ENCODE data around the gene ADAMTS6.
"Not testable (repeated sequence)": the region's sequence is repeated elsewhere in the genome, so short reads cannot be mapped to it uniquely, and the experiment has no call there.

The ADAMTS6 gene

DNA sequence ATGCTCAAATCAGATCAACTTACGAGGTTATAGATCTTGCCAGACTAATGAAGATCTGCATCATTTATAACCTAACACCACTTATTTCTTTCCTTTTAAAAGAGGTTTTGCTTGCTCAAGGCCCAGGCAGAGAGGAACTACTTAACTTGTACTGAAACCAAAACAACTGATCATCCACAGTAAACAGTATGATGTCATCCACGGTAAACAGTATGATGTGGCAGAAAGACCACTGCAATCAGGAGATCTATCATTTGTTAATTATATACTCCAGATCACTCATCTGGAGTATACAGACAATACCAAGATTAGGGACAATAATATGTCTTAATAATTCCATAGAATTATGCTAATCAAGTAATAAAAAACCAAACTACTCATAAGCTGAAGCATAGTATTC, 116.8 kb downstream of the ADAMTS6 start:
- DNase-seq, result no peak

DNA sequence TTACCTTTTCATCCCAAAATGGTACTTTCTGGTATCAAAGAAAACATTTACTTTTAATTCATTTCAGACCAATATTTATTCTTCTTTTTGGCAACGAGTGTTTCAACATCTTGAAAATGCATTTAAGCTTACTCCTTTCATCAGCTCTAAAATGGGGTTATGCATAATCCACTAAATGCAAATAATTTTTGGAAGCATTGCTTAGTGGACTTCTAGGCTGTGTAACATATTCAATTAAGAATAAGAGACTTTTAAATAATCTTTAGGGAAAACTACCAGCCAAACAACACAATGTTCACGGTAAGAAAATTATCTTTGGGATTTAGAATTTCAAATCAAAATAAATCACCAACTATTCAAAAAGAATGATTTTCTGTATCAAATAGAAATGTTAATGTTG, 118.2 kb downstream of the ADAMTS6 start:
- DNase-seq, result no peak

DNA sequence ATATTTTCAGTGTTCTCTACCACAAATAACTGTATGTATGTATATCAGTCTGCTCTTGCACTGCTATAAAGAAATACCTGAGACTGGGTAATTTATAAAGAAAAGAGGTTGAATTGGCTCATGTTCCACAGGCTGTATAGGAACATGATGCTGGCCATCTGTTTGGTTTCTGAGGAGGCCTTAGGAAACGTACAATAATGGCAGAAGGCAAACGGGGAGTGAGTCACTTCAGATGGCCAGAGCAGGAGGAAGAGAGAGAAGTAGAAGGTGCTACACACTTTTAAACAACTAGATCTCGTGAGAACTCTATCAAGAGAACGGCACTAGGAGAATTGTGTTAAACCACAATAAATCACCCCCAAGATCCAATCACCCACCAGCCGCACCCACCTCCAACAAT, 121.7 kb downstream of the ADAMTS6 start:
- no peak for DNase-seq

DNA sequence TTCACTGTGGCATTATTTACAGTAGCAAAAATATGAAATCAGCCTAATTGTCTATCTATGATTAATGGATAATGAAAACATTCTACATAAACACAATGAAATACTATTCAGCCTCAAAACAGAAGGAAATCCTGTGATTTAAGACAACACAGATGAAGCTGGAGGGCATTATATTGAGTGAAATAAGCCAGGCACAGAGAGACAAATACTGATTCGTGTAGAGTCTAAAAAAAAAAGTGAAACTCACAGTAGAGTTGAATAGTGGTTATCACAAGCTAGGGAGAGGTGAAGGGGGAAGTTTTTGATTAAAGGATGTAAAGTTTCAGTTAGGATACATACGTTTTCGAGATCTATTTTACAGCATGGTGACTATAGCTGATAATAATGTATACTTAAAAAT, 122.2 kb downstream of the ADAMTS6 start:
- DNase-seq, result no peak

DNA sequence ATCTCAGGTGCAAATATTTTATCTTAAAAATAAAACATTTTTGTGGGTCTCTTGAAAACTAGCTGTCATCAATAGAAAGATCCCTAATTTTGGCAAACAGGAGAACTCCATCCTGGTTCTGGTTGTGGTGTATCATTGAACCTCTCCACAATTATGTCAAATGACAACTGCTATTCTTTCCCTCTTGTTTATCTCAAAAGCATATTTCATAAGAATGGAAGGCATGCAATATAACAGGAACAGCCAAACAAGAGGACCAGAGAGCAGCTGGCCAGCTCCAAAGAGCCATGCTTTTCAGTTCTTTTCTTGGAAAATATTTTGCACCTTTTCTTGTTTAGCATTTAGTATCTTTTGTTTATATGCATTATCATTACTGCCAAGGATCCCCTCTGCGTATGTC, 125.4 kb downstream of the ADAMTS6 start:
- DNase-seq, result no peak

DNA sequence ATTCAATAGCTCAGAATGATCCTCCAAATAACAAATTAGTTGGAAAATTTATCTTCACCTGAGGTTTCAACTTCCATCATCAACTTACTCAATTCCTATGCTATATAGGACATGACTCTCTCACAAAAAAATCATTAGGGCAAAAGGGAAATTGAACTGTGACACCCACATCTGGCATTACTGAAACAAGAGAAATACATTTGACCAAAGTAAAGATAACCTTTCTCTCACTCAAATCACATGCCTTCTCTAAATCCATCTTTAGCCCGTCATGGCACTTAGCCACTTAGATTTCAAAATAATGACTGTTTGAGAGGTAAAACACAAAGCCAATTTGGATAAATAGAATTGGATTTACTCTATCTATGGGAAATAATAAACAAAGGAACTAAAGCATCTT, 126.4 kb downstream of the ADAMTS6 start:
- DNase-seq, result no peak

DNA sequence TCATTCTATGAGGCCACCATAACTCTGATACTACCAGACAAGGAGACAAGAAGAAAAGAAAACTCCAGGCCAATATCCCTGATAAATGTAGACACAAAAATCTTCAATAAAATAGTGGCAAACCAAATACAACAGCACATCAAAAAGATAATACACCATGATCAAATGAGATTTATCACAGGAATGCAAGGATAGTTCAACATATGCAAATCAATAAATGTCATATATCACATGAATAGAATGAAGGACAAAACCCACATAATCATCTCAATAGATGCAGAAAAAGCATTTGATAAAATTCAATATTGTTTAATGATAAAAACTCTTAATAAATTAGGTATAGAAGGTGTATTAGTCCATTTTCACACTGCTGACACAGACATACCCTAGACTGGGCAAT, 139.9 kb downstream of the ADAMTS6 start:
- DNase-seq, result no peak

DNA sequence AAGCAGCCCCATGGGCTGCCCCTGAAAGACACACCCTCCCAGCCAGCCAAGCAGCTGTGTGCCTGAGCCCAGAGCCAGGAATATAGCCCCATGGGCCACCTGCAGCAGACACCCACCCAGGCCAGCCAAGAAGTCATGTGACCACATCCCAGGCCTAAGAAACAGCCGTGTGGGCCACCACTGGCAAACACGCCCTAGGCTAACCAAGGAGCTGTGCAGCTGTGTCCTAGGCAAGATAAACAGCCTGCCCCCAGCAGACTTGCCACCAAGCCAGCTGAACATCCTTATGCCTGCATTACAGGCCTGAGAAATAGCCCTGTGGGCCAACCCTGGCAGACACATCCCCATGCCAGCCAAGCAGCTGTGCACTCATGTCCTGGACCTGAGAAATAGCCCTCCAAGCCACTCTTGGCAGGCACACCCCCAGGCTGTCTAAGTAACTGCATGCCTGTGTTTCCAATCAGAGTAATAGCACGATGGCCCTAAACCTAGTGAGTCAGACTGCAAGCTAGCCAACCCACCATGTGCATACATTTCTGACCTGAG, 143.0 kb downstream of the ADAMTS6 start:
- no peak for DNase-seq

DNA sequence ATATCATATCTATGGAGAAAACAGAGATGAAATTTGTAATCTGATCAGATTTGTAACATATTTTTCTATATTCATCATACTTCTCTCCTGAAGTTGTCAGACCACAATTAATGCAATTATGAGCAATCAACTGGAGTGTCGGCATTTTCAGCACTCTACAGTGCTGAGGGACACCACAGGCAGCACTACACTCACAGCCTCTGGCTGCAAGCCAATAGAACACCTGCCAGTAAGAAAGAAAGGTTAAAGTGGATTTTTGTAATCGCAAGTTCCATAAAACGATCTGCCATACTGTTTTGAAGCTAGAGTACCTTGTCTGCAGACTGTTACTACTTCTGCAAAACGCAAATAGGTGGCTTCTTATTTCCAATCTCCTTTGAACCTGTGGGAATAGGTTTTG, 147.6 kb downstream of the ADAMTS6 start:
- DNase-seq, result no peak

DNA sequence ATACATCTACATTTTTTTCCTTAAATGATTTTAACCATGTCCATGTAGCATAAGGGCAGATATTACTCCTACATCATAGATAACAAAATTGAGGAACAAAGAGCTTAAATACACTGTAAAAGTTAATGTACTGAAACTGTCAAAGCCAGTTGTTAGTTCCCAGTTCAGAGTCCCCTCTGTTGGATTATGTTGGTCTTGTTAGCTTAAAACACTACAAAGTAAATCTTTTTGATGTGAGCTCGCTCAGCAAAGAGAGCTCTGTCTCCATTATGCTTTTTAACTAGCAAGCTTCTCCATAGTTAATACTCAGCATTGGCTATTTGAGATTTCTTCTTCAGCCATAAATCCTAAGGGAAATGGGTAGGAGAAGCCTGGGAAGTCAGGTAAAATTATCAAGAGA, 149.1 kb downstream of the ADAMTS6 start:
- DNase-seq, result no peak

DNA sequence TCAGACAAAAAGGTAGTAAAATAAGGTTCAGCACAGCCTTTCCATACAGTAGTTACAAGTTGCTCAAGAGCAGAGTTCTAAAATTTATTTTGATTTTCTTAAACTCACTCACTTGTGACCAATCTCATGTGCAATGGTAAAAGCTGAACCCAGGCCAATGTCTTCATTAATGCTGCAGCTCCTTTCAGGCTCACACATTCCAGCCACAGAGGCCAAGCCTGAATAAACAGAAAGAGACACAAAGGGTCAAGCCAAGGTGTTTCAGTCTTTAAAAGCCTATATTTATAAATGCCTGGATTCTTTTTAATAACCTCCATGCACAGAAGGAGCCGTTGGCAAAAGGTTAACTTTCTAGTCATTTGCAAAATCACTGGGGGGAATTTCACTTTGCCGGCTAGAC, 152.5 kb downstream of the ADAMTS6 start:
- no peak for DNase-seq

DNA sequence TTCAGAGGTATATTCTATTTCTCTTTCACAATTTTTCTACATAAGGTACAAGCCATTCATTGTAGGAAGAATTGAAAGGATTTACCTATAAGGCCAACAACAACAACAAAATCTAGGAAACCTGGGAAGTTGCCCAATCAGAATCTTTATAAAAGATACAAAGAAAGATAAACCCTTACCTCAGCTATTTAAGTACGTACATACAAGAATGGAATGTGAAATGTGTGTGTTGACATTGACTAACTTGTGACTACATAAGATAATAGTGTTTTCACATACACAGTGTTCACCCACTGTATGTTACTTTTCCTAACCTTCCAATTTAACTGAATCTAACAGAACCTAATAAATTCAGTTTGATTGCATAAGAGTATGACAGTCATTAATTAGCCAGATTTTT, 154.1 kb downstream of the ADAMTS6 start:
- no peak for DNase-seq

DNA sequence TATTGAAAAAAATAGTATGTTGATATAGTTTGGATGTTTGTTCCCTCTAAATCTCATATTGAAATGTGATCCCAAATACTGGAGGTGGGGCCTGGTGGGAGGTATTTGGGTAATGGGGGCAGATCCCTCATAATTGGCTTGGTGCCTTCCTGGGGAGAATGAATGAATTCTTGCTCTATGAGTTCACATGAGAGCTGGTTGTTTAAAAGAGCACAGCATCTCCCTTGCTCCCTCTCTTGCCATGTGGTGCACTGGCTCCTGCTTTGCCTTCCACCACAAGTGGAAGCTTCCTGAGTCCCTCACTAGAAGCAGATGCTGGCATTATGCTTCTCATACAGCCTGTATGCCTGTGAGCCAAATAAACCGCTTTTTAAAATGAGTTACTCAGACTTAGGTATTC, 154.8 kb downstream of the ADAMTS6 start:
- DNase-seq, result no peak

DNA sequence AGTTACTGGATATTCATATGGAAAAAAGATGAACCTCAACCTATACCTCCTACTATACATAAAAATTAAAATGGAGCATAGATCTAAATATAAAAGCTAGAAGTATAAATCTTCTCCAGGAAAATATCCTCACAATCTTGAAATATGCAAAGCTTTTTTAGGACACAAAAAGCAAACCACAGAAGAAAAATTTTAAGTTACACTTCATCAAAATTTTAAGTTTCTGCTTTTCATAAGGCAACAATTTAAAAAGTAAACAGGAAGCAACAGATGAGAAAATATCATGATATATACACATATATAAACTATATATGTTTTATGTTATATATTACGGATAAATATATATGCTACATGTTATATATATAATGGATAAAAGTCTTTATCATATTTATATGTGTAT, 157.5 kb downstream of the ADAMTS6 start:
- DNase-seq, result no peak

DNA sequence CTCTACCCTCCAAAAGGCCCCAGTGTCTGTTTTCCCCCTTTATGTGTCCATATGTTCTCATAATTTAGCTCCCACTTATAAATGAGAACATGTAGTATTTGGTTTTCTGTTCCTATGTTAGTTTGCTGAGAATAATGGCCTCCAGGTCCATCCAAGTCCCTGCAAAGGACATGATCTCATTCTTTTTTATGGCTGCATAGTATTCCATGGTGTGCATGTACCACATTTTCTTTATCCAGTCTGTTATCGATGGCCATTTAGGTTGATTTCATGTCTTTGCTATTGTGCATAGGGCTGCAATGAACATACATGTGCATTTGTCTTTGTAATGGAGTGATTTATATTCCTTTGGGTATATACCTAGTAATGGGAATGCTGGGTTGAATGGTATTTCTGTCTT, 161.0 kb downstream of the ADAMTS6 start:
- not testable (repeated sequence) for DNase-seq

DNA sequence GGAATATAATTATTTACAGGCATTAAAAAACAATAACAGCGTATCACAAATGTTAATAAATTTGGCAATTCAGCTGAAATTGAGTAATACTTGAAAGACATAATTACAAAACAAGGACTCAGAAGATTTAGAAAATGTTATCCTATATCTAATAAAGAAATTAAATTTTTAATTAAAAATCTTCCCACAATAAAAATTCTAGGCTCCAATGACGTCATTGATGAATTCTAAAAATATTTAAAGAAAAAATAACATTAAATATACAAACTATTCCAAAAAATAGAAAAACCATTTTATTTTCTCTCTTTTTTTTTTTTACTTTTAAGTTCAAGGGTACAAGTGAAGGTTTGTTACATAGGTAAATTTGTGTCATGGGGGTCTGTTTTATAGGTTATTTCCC, 161.5 kb downstream of the ADAMTS6 start:
- no peak for DNase-seq

DNA sequence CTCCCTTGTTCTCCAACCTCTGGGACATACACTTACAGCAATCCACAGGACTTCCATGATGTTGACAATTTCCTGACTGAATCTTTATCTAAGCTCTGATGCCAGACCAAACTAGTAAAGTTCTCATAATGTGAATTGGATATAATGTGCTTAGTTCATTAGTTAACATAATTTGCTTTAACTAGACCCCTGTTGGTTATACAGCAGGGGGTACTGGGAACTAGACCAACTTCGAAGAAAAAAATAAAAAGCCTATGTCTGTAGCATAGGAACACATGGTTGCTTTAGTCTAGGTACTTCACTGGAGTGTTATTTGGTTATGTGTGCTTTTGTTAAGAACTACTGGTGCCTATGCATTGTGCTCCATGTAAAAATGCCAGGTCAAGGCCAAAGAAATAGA, 173.8 kb downstream of the ADAMTS6 start:
- DNase-seq, result no peak

DNA sequence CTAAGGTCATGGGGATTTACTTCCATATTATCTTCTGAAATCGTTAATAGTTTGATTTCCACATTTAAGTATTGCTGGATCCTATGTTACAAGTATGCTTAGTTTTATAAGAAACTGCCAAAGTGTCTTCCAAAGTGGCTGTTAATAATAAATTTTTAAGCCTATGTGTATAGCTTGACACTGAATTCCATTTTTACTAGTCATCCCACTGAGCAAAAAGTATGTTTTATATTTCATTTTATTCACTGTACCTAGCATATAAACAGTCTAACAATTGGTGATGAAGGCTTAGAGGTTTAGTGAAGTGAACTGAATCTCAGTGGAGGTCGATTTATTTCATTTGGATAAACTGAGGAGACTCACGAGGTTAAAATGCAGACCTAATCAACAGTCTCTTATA, 174.6 kb downstream of the ADAMTS6 start:
- DNase-seq, result no peak

DNA sequence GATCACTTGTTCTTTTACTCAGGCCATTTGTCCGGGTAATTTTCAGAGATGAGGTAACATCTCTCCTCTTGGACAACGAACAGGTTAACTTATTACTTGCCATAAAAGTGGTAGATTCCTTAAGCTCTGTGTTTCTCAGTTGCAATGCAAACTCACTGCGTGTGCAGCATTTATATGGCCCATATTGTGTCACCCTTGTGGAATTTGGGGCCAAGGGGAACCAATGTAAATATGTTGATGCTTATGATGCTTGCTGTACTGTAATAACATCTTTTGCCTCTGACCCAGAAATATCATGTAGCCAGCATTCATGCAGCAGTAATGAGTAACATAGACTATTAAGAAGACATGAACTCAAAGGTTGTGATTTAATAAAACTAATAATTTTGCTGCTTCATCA, 175.8 kb downstream of the ADAMTS6 start:
- no peak for DNase-seq

DNA sequence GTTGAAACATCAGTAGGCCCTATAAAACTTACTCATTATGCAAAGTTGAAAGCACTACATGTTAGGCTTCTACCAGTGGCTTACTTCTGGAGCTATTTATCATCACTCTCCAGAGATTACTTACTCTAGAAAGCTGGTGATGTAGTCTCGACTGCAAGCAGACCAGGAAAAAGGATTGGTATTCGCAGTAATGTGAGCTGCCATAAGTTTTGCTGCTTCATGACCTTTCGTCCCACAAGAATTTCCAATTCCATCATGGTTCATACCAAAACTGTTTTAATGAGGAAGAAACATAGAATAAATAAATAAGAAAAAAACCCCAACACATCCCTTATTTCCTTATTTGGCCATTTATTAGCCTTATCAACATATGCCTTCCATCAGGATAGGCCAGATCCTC, 181.9 kb downstream of the ADAMTS6 start:
- DNase-seq, result no peak

DNA sequence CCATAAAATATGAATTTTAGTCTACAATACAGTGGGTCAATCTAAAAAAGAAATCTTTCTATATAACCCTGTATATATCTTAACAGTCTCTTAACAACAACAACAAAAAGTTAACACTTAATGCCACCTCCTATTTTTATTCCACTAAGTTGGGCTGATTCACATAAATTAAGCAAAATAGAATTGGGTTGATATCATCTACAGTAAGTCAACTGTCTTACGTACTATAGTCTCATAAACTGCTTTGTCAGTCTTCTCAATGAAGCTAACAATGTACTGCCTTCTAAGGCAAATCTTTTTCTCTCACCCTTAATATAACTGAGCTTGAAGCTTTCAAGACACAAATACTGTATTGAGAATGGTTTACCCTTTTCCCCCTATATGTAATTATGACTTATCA, 185.7 kb downstream of the ADAMTS6 start:
- no peak for DNase-seq

DNA sequence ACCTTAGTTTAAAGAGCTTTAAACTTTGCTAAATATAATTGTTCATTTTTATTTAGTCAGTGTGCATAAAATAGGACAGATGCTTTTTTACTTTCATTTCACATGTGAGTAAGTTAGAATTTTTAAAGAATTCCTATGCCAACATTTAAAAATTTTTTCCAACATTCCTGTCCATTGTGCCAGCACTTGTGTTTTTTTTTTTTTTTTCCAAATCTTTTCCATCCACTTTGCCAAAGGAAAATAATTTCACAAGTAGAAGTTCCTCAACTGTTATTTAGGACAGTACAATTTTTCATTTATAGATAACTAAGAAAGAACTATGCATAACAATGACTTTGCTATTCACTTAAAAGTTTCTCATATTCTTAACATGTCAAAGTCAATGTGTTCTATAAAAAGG, 189.5 kb downstream of the ADAMTS6 start:
- no peak for DNase-seq

DNA sequence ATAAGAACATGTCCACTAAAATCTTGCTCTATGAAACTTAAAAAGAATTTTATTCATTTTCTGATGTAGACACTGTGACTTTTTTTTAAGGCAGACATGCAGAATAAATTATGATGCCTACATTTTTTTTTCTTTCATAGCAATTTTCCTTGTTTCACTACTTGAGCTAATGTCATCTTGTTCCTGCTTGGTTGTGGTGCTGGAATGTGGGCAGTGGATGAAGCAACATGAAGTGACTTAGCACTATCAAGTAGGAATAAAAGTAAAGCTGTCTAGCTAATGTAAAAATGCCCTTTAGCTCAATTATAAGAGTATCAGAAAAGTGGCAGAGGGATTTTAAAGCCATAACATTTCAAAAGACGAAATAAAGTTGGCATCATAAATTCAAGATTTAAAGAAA, 191.0 kb downstream of the ADAMTS6 start:
- DNase-seq, result no peak

DNA sequence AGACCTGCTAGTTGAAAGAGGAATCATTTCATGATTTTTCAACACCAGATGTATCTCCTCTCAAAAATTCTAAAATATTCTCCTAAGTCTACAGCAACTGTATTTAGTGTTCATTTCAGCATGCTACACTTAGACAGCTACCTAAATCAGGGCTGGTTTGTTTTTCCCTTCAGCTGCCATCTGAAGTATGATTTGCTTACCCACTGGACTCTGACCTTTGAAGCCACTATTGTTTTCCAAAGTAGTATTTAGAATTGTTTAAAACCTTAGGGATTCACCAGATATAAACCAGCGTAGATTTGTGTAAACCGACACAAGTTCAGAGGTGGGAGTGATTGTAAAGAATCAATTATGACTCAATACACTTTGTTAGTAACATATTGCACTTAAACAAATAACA, 193.1 kb downstream of the ADAMTS6 start:
- DNase-seq, result no peak

DNA sequence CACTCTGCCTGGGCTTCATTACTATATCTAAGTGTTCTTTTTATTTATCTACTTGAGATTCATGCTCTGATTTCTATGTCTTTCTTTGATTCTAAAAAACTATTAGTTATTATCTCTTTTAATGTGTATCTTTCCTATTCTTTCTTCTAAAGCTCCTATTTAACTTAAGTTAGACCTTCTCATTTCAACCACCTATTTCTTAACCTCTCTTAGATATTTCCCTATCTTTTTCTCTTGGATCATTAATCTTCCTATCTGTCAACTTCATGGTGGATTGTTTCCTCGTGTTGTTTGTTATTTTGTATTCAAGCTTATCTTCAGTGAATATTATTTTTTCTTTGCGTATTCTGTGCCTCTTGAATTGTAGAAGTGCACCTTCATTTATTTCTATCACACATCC, 202.1 kb downstream of the ADAMTS6 start:
- no peak for DNase-seq

Measured in activated CD8-positive, alpha-beta memory T cell treated with anti-CD3 and anti-CD28 coated beads, Interleukin-2, amount 50 U/mL, for 4 hours (primary cell).